Loucy (cell line): ENCODE results near the gene IRGQ.

Source experiments
- EZH2phosphoT487 ChIP-seq: fragments of 200-600 bp; IDR thresholded peaks from 2 replicates; pipeline ENCODE4 v1.6.1; 2018; ENCODE audit warnings: antibody characterized with exemption, mild to moderate bottlenecking, moderate library complexity, borderline replicate concordance
- TF ChIP-seq, protein P1 (sequence below): fragments of 200-600 bp; sonication (generic); conservative IDR thresholded peaks from 2 replicates; pipeline ENCODE4 v1.5.1; 2014; ENCODE audit warnings: mild to moderate bottlenecking, antibody characterized with exemption, low read length

DNA sequence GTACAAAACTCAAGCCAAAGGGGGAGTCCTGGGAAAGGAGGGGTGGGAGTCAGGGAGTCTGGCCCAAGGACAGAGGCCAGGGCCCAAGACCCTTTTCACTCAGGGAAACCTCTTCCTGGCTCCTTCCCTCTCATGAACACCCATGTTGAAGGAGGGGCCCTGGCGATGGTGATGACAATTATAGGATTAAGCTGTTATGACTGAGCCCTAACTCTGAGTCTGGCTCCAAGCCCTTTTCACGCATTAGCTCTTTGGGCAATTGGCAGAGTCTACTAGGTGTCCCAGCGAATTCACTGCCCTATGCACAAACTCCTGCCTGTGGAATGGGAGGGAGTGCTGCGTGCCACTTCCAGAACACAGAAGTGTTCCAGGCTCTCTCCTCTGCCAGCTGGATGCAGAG lies 42.3 kb downstream of the IRGQ start:
- TF ChIP-seq, protein P1, sequence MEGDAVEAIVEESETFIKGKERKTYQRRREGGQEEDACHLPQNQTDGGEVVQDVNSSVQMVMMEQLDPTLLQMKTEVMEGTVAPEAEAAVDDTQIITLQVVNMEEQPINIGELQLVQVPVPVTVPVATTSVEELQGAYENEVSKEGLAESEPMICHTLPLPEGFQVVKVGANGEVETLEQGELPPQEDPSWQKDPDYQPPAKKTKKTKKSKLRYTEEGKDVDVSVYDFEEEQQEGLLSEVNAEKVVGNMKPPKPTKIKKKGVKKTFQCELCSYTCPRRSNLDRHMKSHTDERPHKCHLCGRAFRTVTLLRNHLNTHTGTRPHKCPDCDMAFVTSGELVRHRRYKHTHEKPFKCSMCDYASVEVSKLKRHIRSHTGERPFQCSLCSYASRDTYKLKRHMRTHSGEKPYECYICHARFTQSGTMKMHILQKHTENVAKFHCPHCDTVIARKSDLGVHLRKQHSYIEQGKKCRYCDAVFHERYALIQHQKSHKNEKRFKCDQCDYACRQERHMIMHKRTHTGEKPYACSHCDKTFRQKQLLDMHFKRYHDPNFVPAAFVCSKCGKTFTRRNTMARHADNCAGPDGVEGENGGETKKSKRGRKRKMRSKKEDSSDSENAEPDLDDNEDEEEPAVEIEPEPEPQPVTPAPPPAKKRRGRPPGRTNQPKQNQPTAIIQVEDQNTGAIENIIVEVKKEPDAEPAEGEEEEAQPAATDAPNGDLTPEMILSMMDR: no peak
- TF ChIP-seq EZH2phosphoT487: no peak
